Astrocyte of the cerebellum (primary cell): ENCODE results near the gene RAC3.

Experiments
- DNase-seq: peaks from one replicate; pipeline ENCODE4 v3.0.0-alpha.2; 2011; ENCODE audit warnings: low read depth
- H3K4me3 ChIP-seq: 2 replicates; pipeline ENCODE4 v1.5.1; 2011; ENCODE audit warnings: mild to moderate bottlenecking, low read depth, low read length, moderate library complexity
- CTCF ChIP-seq: IDR thresholded peaks from 2 replicates; pipeline ENCODE4 v1.5.1; 2012; ENCODE audit warnings: low read length, low read depth, moderate library complexity, mild to moderate bottlenecking; ENCODE audit errors: missing control alignments
- in situ Hi-C: cut with HindIII; loops from 2 replicates; pipeline ENCODE4 v1.10.0; 2017; ENCODE audit warnings: low sequenced_read_pairs

Gene RAC3

GRCh38 chr17:82009413-82009812 lies 22.1 kb upstream of the RAC3 start:
- no peak overlapping the region for H3K4me3 ChIP-seq
- in situ Hi-C loops: no loop called here
- DNase-seq: no peak
- TF ChIP-seq CTCF: no peak

GRCh38 chr17:82010575-82011525 lies 20.6 kb upstream of the RAC3 start:
- in situ Hi-C loops: no loop called here
- DNase-seq: no peak
- TF ChIP-seq CTCF: no peak
- H3K4me3 ChIP-seq: no peak overlapping the region

GRCh38 chr17:82011617-82012187 lies 19.8 kb upstream of the RAC3 start:
- H3K4me3 ChIP-seq: no peak overlapping the region
- TF ChIP-seq CTCF: no peak
- no peak for DNase-seq
- in situ Hi-C loops: no loop called here

- DNase-seq: no peak
- in situ Hi-C loops: no loop called here
- H3K4me3 ChIP-seq: no peak overlapping the region
- TF ChIP-seq CTCF: no peak
Observed at GRCh38 chr17:82012261-82012639, 19.2 kb upstream of the RAC3 start.

GRCh38 chr17:82012640-82013295 lies 18.7 kb upstream of the RAC3 start:
- DNase-seq: no peak
- TF ChIP-seq CTCF: no peak
- H3K4me3 ChIP-seq: no peak overlapping the region
- in situ Hi-C loops: no loop called here

- in situ Hi-C loops: no loop called here
- DNase-seq: no peak
- no peak overlapping the region for H3K4me3 ChIP-seq
- TF ChIP-seq CTCF: no peak
Observed at GRCh38 chr17:82013341-82013740, 18.1 kb upstream of the RAC3 start.
